K562 (cell line): ENCODE measurements around the gene ANKRD34A. TPM values are rescaled to one million over a fixed set of nuclear protein-coding genes. Genes with fewer than 3 reads are reported as not detected.

Source experiments
- ATAC-seq: fragments of 200-7000 bp; cut with Tn5 transposase; 3 replicates; pipeline ENCODE4 v1.9.1; 2020; ENCODE audit warnings: moderate library complexity
- BruUV-seq: library from RNA; stranded (reverse); fragments of 400-500 nt; replicated peaks from 2 replicates; lab custom pipeline; 2021; lab: Mats Ljungman, UMichigan
- CTCF ChIA-PET: fragments of 300-600 bp; formaldehyde crosslinking; extraction: SDS; loops from one replicate; lab custom pipeline; 2021; ENCODE audit warnings: low intra/inter-chr PET ratio; lab: Yijun Ruan, JAX
- POLR2A ChIA-PET: fragments of 300-600, 350-650 bp; sonication (Branson Sonifier 250); formaldehyde crosslinking; extraction: SDS; loops from one replicate; lab custom pipeline; 2021; ENCODE audit warnings: antibody characterized with exemption, inconsistent platforms; lab: Yijun Ruan, JAX
- DNase-seq, 4 experiments: peaks; one replicate each; pipeline versions ENCODE4 v3.0.0 to v3.0.0-alpha.2; 2011 to 2018; ENCODE audit warnings: low spot score in 3 of 4, mixed read lengths in 3 of 4; ENCODE audit errors: extremely low read depth in 1 of 4
- FAIRE-seq: peaks from 2 replicates; lab custom pipeline; 2011; peaks lifted over from hg19 to GRCh38; lab: Jason Lieb, UNC
- H2AFZ ChIP-seq: 2 replicates; pipeline ENCODE4 v1.6.0; 2011; ENCODE audit warnings: low read depth, low read length, control low read depth, inconsistent platforms
- H3K27ac ChIP-seq: fragments of 200-600 bp; 3 replicates; pipeline ENCODE4 v1.8.0; 2011; ENCODE audit warnings: low read depth, mild to moderate bottlenecking, control low read depth, inconsistent platforms, low read length, moderate library complexity, mixed read lengths; ENCODE audit errors: extremely low read depth
- H3K27me3 ChIP-seq, 2 experiments: fragments of 300-600 bp in 1 of 2; 2 replicates in 1 of 2; 3 replicates in 1 of 2; pipeline versions ENCODE4 v1.6.0 to v1.8.0; 2011; ENCODE audit warnings: inconsistent platforms in 2 of 2, low read length in 2 of 2, mild to moderate bottlenecking in 1 of 2, mixed read lengths in 1 of 2, moderate library complexity in 1 of 2; ENCODE audit not compliant: control insufficient read depth in 2 of 2, insufficient read depth in 2 of 2
- H3K36me3 ChIP-seq: fragments of 300-600 bp; 3 replicates; pipeline ENCODE4 v1.8.0; 2011; ENCODE audit warnings: mild to moderate bottlenecking, low read length, inconsistent platforms; ENCODE audit not compliant: control insufficient read depth, insufficient read depth
- H3K4me1 ChIP-seq, 2 experiments: fragments of 200-600 bp in 1 of 2; replicated peaks in 1 of 2; 2 replicates in 1 of 2; 3 replicates in 1 of 2; pipeline versions ENCODE4 v1.5.1 to v1.8.0; 2011; ENCODE audit warnings: inconsistent platforms in 2 of 2, low read length in 2 of 2, mild to moderate bottlenecking in 1 of 2, mixed read lengths in 1 of 2, moderate library complexity in 1 of 2; ENCODE audit not compliant: control insufficient read depth in 2 of 2, insufficient read depth in 2 of 2
- H3K4me2 ChIP-seq: 2 replicates; pipeline ENCODE4 v1.6.1; 2011; ENCODE audit warnings: low read length, control low read depth, inconsistent platforms, mixed read lengths; ENCODE audit not compliant: insufficient read depth
- H3K4me3 ChIP-seq: fragments of 200-600 bp; sonication (generic), shearing (Covaris generic); 2 replicates; pipeline ENCODE4 v1.5.1; 2016; ENCODE audit warnings: control low read depth, inconsistent platforms
- H3K79me2 ChIP-seq: fragments of 200-600 bp; 3 replicates; pipeline ENCODE4 v1.8.0; 2011; ENCODE audit warnings: low read length, inconsistent platforms; ENCODE audit not compliant: control insufficient read depth, insufficient read depth
- H3K9ac ChIP-seq, 2 experiments: 2 replicates each; pipeline versions ENCODE4 v1.6.0 to v1.6.1; 2011; ENCODE audit warnings: low read depth in 2 of 2, low read length in 2 of 2, control low read depth in 1 of 2, inconsistent platforms in 1 of 2, mild to moderate bottlenecking in 1 of 2, mixed read lengths in 1 of 2; ENCODE audit not compliant: insufficient read depth in 1 of 2
- H3K9me1 ChIP-seq: one replicate; pipeline ENCODE4 v1.6.0; 2011; ENCODE audit warnings: inconsistent platforms, mild to moderate bottlenecking, low read length, moderate library complexity; ENCODE audit not compliant: control insufficient read depth, insufficient read depth
- H3K9me3 ChIP-seq: replicated peaks from 2 replicates; pipeline ENCODE4 v1.5.1; 2011; ENCODE audit warnings: low read depth, low read length, inconsistent platforms; ENCODE audit not compliant: control insufficient read depth, insufficient read depth
- H4K20me1 ChIP-seq: replicated peaks from 2 replicates; pipeline ENCODE4 v1.6.1; 2011; ENCODE audit warnings: low read length, inconsistent platforms, mixed read lengths; ENCODE audit not compliant: control insufficient read depth, insufficient read depth
- ARID1B ChIP-seq: fragments of 450-650 bp; IDR thresholded peaks from 2 replicates; pipeline ENCODE4 v1.6.1; 2016; ENCODE audit warnings: antibody characterized with exemption, mild to moderate bottlenecking, inconsistent platforms
- ATF1 ChIP-seq, 2 experiments: fragments of 450-650 bp in 1 of 2; IDR thresholded peaks; 2 replicates each; pipeline ENCODE4 v1.6.1; 2016; ENCODE audit warnings: missing compliant biosample characterization in 1 of 2, missing genetic modification characterization in 1 of 2
- CBX1 ChIP-seq: sonication (generic); IDR thresholded peaks from 2 replicates; pipeline ENCODE4 v1.6.1; 2016; ENCODE audit warnings: antibody characterized with exemption, low read depth, mild to moderate bottlenecking
- CREB3L1 ChIP-seq: fragments of 450-650 bp; IDR thresholded peaks from 2 replicates; pipeline ENCODE4 v1.6.1; 2014; ENCODE audit warnings: low read depth, mild to moderate bottlenecking, moderate library complexity, borderline replicate concordance
- CTCFL ChIP-seq: IDR thresholded peaks from 2 replicates; pipeline ENCODE4 v1.6.1; 2011; ENCODE audit warnings: borderline replicate concordance, low read depth, mild to moderate bottlenecking, moderate library complexity, low read length; ENCODE audit not compliant: insufficient read depth, poor library complexity, severe bottlenecking
- E2F4 ChIP-seq: sonication (generic); formaldehyde crosslinking; IDR thresholded peaks from 2 replicates; pipeline ENCODE4 v1.8.0; 2022; ENCODE audit warnings: mild to moderate bottlenecking, low read depth, missing genetic modification reagents
- HMG20A ChIP-seq: fragments of 450-650 bp; formaldehyde crosslinking; conservative IDR thresholded peaks from 2 replicates; pipeline ENCODE4 v1.4.0; 2020; ENCODE audit warnings: mild to moderate bottlenecking, mixed read lengths
- MTA1 ChIP-seq: fragments of 450-650 bp; IDR thresholded peaks from 2 replicates; pipeline ENCODE4 v1.6.1; 2017; ENCODE audit warnings: borderline replicate concordance
- SRSF3 ChIP-seq: fragments of 200-400 bp; formaldehyde crosslinking; IDR thresholded peaks from 2 replicates; pipeline ENCODE4 v1.6.1; 2016; ENCODE audit warnings: mild to moderate bottlenecking, low read length, moderate library complexity; ENCODE audit not compliant: insufficient read depth
- ZBTB1 ChIP-seq: sonication (generic); formaldehyde crosslinking; IDR thresholded peaks from 2 replicates; pipeline ENCODE4 v1.8.1; 2023; ENCODE audit warnings: missing genetic modification reagents, low read depth, mild to moderate bottlenecking, borderline replicate concordance
- ZBTB17 ChIP-seq: fragments of 450-650 bp; formaldehyde crosslinking; IDR thresholded peaks from 2 replicates; pipeline ENCODE4 v1.4.0; 2020; ENCODE audit warnings: mild to moderate bottlenecking
- ZBTB2 ChIP-seq: fragments of 450-650 bp; IDR thresholded peaks from 2 replicates; pipeline ENCODE4 v1.6.1; 2016; ENCODE audit warnings: antibody characterized with exemption
- WGBS: fragments of 100-300 bp; shearing (Covaris generic); methylation state at CpG from one replicate; pipeline ENCODE4 v1.1.6; 2016; ENCODE audit warnings: low coverage, mixed read lengths; ENCODE audit not compliant: insufficient coverage; ENCODE audit errors: missing lambda C conversion rate; 5-methylcytosine and 5-hydroxymethylcytosine counted together
- in situ Hi-C: fragments of 300-500 bp; cut with MboI; formaldehyde crosslinking; loops from 4 replicates; pipeline ENCODE4 v1.15.0; 2018; ENCODE audit warnings: inconsistent platforms, mixed read lengths
- intact Hi-C: fragments of 100-400 bp; cut with micrococcal nuclease; formaldehyde crosslinking; loops from 2 replicates; pipeline ENCODE4 v1.14.2; 2022
- polyA plus RNA-seq, 8 experiments: library from polyadenylated mRNA; depleted of rRNA in 4 of 8; stranded (reverse) in 5 of 8; unstranded in 3 of 8; fragments of >200 nt; fragmentation: Nextera tagmentation in 2 of 8; fragmentation: Illumina TruSeq in 1 of 8; extraction: Ambion mirVana in 2 of 8; extraction: Trizol in 1 of 8; gene quantifications; 2 replicates each; pipeline versions ENCODE4 v1.2.1 to v1.2.3, GENCODE V29; 2011 to 2014; ENCODE audit warnings: inconsistent platforms in 1 of 8, missing spikeins in 1 of 8
- total RNA-seq, 7 experiments: library from RNA; depleted of rRNA in 6 of 7; stranded (reverse); fragments of >200 nt in 6 of 7; fragmentation: Illumina TruSeq in 2 of 7; extraction: Trizol in 2 of 7; gene quantifications; 2 replicates each; pipeline versions ENCODE4 v1.2.1 to v1.2.3, GENCODE V29; 2011 to 2021; ENCODE audit warnings: low replicate concordance in 1 of 7
- TF ChIP-seq, protein P1 (sequence below): sonication (generic); formaldehyde crosslinking; IDR thresholded peaks from 2 replicates; pipeline ENCODE4 v1.5.0; 2020; ENCODE audit warnings: missing genetic modification reagents

Gene ANKRD34A
- total and polyA plus RNA-seq, 9 of the 15 experiments (the other 6 are each of a cell fraction or from before 2014, with no cell fraction given), result 0.06 to 1.6 (median 0.43) TPM

DNA sequence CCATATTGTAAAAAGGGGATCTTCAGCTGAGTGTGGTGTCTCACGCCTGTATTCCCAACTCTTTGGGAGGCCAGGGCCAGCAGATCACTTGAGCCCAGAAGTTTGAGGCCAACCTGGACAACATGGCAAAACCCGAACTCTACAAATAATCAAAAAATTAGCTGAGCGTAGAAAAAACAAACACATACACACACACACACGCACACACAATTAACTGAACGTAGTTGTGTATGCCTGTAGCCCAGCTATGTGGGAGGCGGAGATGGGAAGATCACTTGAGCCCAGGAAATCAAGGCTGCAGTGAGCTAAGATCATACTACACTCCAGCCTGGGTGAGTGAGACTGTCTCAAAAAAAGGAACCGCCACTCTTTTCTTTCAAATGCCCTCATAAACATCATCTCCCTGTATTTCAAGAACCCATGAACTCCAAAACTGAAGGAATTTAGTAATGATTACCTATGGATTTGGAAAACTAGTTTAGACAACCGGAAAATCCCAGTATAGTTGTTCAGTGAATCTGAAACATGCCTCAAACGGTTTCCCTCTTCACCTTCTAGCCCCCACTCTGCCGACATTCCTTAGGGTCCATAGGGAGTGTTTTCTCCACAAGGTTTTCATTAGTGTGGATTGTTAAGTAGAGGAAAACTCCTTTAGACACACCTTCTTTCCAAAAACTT is 27.5 kb upstream of the ANKRD34A start:
- BruUV-seq, result no TSS peak
- DNase-seq (peak in 1 of 4 experiments; percentile 63), FAIRE-seq (peak; percentile 55), ATAC-seq (peak; percentile 38)
- ChIA-PET CTCF (no interaction called here), POLR2A (interaction anchor here (1.0 to 14.0 kb wide), 16 partner anchors 10 to 132 kb away, joined by 3 to 320 read pairs (median 8); partner anchors contain the start of genes ANKRD34A, LIX1L, PIAS3 and POLR3GL)
- no peaks in the 10 kb centered on the region for H3K9me3 ChIP-seq
- H3K36me3 ChIP-seq, result peaks cover 44% of the 10 kb centered on the region
- peaks cover 0 to 11% of the 10 kb centered on the region in 2 experiments; a peak in 3 of 5 replicates for H3K4me1 ChIP-seq
- peak overlapping the region in 1 of 2 experiments; percentile 100; a peak in 2 of 4 replicates for H3K9ac ChIP-seq
- peak overlapping the region; percentile 99; the same call in 1 of the 3 replicates for H3K27ac ChIP-seq
- peak overlapping the region; percentile 85 for H3K4me3 ChIP-seq
- in situ Hi-C loops, result no loop called here
- no peaks in the 10 kb centered on the region for H3K27me3 ChIP-seq
- intact Hi-C loops, result loop anchor here (2.0 kb wide), 1 partner anchor 15 kb away; no protein-coding TSS in a partner anchor
- WGBS, result 21% methylated on average over 10 of the region's 10 CpGs
- H3K79me2 ChIP-seq, result peaks cover 55% of the 10 kb centered on the region
- H4K20me1 ChIP-seq, result peaks cover 44% of the 10 kb centered on the region
- H3K9me1 ChIP-seq, result peaks cover 3% of the 10 kb centered on the region
- H3K4me2 ChIP-seq, result peak overlapping the region; percentile 2; the same call in 1 of the 2 replicates
- no peak overlapping the region for H2AFZ ChIP-seq
- TF ChIP-seq, protein P1, sequence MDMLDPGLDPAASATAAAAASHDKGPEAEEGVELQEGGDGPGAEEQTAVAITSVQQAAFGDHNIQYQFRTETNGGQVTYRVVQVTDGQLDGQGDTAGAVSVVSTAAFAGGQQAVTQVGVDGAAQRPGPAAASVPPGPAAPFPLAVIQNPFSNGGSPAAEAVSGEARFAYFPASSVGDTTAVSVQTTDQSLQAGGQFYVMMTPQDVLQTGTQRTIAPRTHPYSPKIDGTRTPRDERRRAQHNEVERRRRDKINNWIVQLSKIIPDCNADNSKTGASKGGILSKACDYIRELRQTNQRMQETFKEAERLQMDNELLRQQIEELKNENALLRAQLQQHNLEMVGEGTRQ (CRISPR knock-in tag), result no peak
- no peak for TF ChIP-seq E2F4 (CRISPR knock-in tag)
- no peak for TF ChIP-seq ATF1 (CRISPR knock-in tag; IDR thresholded peaks at IDR 0.05)
- TF ChIP-seq ATF1 (tag; IDR thresholded peaks at IDR 0.05), result no peak
- TF ChIP-seq MTA1, result no peak
- no peak for TF ChIP-seq CTCFL
- 0 out of 2 replicates have a peak, but pooled peaks have one; percentile 5 for TF ChIP-seq ARID1B
- TF ChIP-seq ZBTB2, result no peak
- peak; percentile 87 for TF ChIP-seq ZBTB17 (CRISPR knock-in tag)
- no peak for TF ChIP-seq SRSF3
- TF ChIP-seq CREB3L1, result no peak
- TF ChIP-seq ZBTB1 (CRISPR knock-in tag), result no peak
- TF ChIP-seq CBX1, result peak; percentile 51; the same call in 1 of the 2 replicates
- TF ChIP-seq HMG20A (CRISPR knock-in tag), result peak; percentile 80
